Panc1 (cell line): Measurements from ENCODE around the gene TECPR2.

Source experiments
- CTCF ChIP-seq: fragments of 450-650 bp; IDR thresholded peaks from 2 replicates; pipeline ENCODE4 v1.5.1; 2017; ENCODE audit warnings: mild to moderate bottlenecking
- POLR2AphosphoS5 ChIP-seq: IDR thresholded peaks from 2 replicates; pipeline ENCODE4 v1.6.1; 2012; ENCODE audit warnings: mild to moderate bottlenecking, low read depth, low read length, moderate library complexity
- SIN3A ChIP-seq: IDR thresholded peaks from 2 replicates; pipeline ENCODE4 v1.6.1; 2012; ENCODE audit warnings: low read depth, mild to moderate bottlenecking, low read length, moderate library complexity, borderline replicate concordance; ENCODE audit not compliant: insufficient read depth

GRCh38 chr14:102497998-102498677 is 135.4 kb downstream of the TECPR2 start:
- no peak; the same call in 1 of the 2 replicates for TF ChIP-seq CTCF
- no peak for TF ChIP-seq POLR2AphosphoS5
- no peak for TF ChIP-seq SIN3A
